Stimulated activated CD4-positive, alpha-beta T cell treated with anti-CD3 and anti-CD28 coated beads, Interleukin-12 subunit alpha, Interleukin-12 subunit beta, amount 100 ng/mL, for 48 hours (primary cell): ENCODE measurements around the gene MRPS33.
"Not testable (repeated sequence)": the region's sequence is repeated elsewhere in the genome, so short reads cannot be mapped to it uniquely, and the experiment has no call there.

Source experiments
- DNase-seq, 3 donors: peaks; one replicate each; pipeline ENCODE4 v3.0.0-alpha.2; 2020; ENCODE audit warnings: low read depth in 2 of 3, low spot score in 1 of 3

Gene MRPS33

GRCh38 chr7:141014524-141015395 lies at the start of gene MRPS33:
Gene MRPS33 (minus strand): TSS chr7:141014952. CDS start chr7:141010633, 4,319 bp downstream.
- DNase-seq, result peak; percentile 92 to 94 (median 93)

- DNase-seq, result no peak
These were observed 43.0 kb upstream of the MRPS33 start for GRCh38 chr7:141057788-141058187.

- no peak for DNase-seq
These were observed 40.4 kb upstream of the MRPS33 start for GRCh38 chr7:141055146-141055545.

- DNase-seq, result peak in 2 of 3 donors; percentile 22 to 60
These were observed 38.9 kb upstream of the MRPS33 start for GRCh38 chr7:141053626-141054025.

GRCh38 chr7:141045842-141046620 lies 31.3 kb upstream of the MRPS33 start:
- no peak for DNase-seq

GRCh38 chr7:141045126-141045841 lies 30.5 kb upstream of the MRPS33 start:
- no peak for DNase-seq

GRCh38 chr7:141043616-141044015 lies 28.9 kb upstream of the MRPS33 start:
- no peak for DNase-seq

GRCh38 chr7:141042222-141043193 lies 27.8 kb upstream of the MRPS33 start:
- DNase-seq, result no peak

- no peak for DNase-seq
These were observed 24.6 kb upstream of the MRPS33 start for GRCh38 chr7:141039376-141039775.

GRCh38 chr7:141038100-141038499 lies 23.3 kb upstream of the MRPS33 start:
- not testable (repeated sequence) for DNase-seq

- DNase-seq, result not testable (repeated sequence)
These were observed 18.0 kb upstream of the MRPS33 start for GRCh38 chr7:141032539-141033323.

- no peak for DNase-seq
These were observed 14.0 kb upstream of the MRPS33 start for GRCh38 chr7:141028767-141029166.

- no peak for DNase-seq
These were observed 12.3 kb upstream of the MRPS33 start for GRCh38 chr7:141027043-141027442.

GRCh38 chr7:141024668-141025067 lies 9.9 kb upstream of the MRPS33 start:
- DNase-seq, result no peak

- no peak for DNase-seq
These were observed 8.5 kb upstream of the MRPS33 start for GRCh38 chr7:141023295-141023694.

GRCh38 chr7:141017555-141017954 lies 2.8 kb upstream of the MRPS33 start:
- DNase-seq, result no peak

GRCh38 chr7:141016349-141016748 lies 1.6 kb upstream of the MRPS33 start:
- DNase-seq, result no peak

GRCh38 chr7:141014125-141014523 lies 628 bp downstream of the MRPS33 start:
- no peak for DNase-seq

- DNase-seq, result no peak
These were observed 1.4 kb downstream of the MRPS33 start for GRCh38 chr7:141013345-141013715.
